ENCODE measurements around the gene EIPR1.

DNA sequence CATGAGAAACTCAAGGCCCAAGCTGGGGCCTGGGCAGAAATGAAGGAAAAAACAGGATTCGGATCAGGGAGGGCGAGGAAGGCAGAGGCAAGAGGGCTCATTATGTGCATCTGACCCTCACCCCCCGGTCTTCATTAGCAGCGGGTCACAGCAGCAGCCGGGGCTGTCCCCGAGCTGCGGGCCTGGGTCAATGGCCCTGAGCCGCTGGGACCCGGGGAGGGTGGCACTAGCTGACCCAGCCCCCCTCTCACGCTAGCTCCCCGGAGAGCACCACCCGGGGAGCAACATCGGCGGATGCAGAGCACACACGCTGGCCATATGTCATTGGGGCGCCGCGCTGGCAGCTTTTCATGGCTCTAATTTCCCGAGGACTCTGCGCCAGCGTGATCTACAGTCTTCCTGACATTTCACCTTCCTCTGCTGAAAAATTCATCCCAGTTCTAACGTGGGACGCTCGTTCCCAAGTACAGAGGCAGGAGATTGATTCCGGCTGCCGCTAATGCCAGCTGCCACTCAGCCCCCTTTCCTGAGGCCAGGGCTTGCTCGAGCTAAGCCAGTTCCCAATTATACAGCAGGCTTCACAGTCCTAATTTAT, 63.7 kb downstream of the EIPR1 start:
- TF ChIP-seq, protein P1, sequence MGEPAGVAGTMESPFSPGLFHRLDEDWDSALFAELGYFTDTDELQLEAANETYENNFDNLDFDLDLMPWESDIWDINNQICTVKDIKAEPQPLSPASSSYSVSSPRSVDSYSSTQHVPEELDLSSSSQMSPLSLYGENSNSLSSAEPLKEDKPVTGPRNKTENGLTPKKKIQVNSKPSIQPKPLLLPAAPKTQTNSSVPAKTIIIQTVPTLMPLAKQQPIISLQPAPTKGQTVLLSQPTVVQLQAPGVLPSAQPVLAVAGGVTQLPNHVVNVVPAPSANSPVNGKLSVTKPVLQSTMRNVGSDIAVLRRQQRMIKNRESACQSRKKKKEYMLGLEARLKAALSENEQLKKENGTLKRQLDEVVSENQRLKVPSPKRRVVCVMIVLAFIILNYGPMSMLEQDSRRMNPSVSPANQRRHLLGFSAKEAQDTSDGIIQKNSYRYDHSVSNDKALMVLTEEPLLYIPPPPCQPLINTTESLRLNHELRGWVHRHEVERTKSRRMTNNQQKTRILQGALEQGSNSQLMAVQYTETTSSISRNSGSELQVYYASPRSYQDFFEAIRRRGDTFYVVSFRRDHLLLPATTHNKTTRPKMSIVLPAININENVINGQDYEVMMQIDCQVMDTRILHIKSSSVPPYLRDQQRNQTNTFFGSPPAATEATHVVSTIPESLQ (CRISPR knock-in tag; IDR thresholded peaks at IDR 0.05) = no peak
- TF ChIP-seq, protein P2, sequence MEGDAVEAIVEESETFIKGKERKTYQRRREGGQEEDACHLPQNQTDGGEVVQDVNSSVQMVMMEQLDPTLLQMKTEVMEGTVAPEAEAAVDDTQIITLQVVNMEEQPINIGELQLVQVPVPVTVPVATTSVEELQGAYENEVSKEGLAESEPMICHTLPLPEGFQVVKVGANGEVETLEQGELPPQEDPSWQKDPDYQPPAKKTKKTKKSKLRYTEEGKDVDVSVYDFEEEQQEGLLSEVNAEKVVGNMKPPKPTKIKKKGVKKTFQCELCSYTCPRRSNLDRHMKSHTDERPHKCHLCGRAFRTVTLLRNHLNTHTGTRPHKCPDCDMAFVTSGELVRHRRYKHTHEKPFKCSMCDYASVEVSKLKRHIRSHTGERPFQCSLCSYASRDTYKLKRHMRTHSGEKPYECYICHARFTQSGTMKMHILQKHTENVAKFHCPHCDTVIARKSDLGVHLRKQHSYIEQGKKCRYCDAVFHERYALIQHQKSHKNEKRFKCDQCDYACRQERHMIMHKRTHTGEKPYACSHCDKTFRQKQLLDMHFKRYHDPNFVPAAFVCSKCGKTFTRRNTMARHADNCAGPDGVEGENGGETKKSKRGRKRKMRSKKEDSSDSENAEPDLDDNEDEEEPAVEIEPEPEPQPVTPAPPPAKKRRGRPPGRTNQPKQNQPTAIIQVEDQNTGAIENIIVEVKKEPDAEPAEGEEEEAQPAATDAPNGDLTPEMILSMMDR (IDR thresholded peaks at IDR 0.05) = no peak
- TF ChIP-seq, protein P3, sequence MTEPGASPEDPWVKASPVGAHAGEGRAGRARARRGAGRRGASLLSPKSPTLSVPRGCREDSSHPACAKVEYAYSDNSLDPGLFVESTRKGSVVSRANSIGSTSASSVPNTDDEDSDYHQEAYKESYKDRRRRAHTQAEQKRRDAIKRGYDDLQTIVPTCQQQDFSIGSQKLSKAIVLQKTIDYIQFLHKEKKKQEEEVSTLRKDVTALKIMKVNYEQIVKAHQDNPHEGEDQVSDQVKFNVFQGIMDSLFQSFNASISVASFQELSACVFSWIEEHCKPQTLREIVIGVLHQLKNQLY (CRISPR knock-in tag; IDR thresholded peaks at IDR 0.05) = no peak
- TF ChIP-seq NFE2L1 (CRISPR knock-in tag; IDR thresholded peaks at IDR 0.05) = no peak
- TF ChIP-seq, protein P4, sequence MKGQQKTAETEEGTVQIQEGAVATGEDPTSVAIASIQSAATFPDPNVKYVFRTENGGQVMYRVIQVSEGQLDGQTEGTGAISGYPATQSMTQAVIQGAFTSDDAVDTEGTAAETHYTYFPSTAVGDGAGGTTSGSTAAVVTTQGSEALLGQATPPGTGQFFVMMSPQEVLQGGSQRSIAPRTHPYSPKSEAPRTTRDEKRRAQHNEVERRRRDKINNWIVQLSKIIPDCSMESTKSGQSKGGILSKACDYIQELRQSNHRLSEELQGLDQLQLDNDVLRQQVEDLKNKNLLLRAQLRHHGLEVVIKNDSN (CRISPR knock-in tag; IDR thresholded peaks at IDR 0.05) = no peak
- no peak for TF ChIP-seq ZNF671 (CRISPR knock-in tag; IDR thresholded peaks at IDR 0.05)
- TF ChIP-seq, protein P5, sequence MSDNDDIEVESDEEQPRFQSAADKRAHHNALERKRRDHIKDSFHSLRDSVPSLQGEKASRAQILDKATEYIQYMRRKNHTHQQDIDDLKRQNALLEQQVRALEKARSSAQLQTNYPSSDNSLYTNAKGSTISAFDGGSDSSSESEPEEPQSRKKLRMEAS (CRISPR knock-in tag; IDR thresholded peaks at IDR 0.05) = no peak
- TF ChIP-seq SP1 (CRISPR knock-in tag; conservative IDR thresholded peaks at IDR 0.05) = no peak
- no peak for TF ChIP-seq SMAD4 (CRISPR knock-in tag; IDR thresholded peaks at IDR 0.05)
